GM21717 (cell line): ENCODE results near the gene LRRC74B.
"Not testable (repeated sequence)": the region's sequence is repeated elsewhere in the genome, so short reads cannot be mapped to it uniquely, and the experiment has no call there.

ENCODE experiments used
- ATAC-seq: cut with Tn5 transposase; IDR thresholded peaks from one replicate; pipeline ENCODE4 v1.9.1; 2021; ENCODE audit warnings: mild to moderate bottlenecking, moderate library complexity; ENCODE audit not compliant: unreplicated experiment

The LRRC74B gene

DNA sequence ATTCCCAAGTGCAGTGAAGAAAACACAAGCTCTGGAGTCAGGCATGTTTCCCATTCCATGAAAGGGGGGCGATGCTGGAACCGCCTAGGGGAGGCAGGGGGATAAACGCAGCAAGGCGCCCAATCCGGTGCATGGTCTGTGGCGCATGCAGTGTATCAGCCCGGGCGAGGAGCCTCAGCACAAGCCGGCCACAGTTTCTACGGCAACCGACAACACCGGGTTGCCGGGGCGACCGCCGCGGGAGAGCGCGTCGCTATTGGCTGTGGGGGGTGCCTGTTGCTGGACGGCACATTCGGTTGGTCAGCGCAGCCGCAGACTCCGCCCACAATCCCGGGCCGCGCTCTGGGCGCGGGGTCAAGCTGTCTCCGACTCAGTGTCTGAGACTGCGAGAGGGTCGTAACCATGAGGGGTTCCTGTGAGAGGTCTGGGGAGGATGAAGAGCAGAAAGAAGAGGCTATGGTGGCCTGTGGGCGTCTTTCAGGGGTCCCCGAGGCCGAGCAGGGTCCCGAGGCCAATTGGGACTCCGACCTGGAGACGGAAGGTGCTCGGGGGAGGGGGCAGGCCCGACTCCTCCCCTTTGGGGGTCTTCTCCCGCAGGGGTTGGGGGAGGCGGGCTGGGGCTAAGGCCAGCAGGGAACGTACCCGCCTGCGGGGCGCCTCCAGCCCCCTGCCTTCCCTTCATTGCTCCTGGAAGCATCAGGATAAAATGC lies at the start of gene LRRC74B:
LRRC74B (plus strand) TSS at position 362 of the 710 bp plus-strand sequence; CDS start at position 403, 41 bp downstream.
- no peak for ATAC-seq

DNA sequence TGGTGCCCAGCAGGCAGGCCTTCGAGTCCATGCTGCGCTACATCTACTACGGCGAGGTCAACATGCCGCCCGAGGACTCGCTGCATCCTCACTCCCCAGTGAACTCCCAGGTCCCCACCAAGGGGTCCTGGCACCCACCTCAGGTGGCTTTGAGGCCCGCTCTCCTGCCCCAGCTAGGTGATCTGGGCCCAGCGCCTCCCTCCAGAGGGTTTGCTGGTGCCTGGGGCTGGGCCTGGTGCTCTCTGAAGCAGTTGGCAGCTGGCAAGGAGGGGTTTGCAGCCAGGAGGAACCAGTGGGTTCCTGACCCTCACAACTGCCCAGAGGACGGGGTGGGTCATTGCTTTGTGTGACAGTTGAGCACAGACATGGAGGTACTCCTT lies 49.7 kb upstream of the LRRC74B start:
- ATAC-seq: no peak

- no peak for ATAC-seq
Measured at GRCh38 chr22:20996598-20997535, 48.9 kb upstream of the LRRC74B start.

- no peak for ATAC-seq
Measured at GRCh38 chr22:20997536-20998257, 48.0 kb upstream of the LRRC74B start.

GRCh38 chr22:20998411-20999336 lies 47.1 kb upstream of the LRRC74B start:
- no peak for ATAC-seq

DNA sequence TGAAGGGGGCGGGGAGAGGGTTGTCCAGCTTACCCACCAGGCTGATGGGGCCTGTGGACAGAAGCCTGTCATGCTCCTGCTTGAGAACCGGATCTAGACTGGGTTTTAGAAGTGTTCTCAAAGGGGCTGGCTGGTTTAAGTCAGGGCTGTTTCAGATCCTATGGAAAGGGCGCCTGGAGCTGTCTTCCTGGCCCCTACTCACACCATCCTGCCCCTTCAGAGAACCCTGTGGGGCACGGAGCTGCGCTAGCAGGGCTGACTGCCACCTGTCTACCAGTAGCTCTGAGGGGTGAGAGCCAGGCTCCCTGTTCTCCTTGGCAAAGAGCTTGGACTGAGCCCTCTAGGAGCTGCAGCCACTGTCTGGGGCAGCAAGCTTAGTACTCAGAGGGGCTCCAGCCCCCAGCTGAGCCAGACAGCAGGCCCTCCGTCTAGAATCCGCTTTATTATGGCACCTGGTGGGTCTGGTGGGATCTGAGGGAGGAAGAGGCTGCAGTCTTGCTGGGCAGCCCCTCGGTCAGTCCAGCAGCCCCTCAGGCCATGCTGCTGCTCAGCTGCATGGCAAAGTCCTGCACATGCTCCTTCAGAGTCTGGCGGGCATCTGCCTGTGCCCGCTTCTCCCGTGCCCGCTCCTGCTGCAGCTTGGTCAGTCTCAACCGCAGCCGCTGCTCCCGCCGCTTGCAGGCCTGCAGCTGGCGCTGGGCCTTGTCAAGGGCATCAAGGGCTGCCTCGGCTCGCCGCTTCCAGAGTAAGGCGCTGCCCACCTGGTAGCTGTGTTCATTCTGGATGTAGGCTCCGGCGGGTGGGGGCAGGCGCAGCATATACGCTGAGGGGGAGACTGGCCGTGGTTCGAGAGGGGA lies 46.2 kb upstream of the LRRC74B start:
- ATAC-seq: no peak

GRCh38 chr22:21000207-21000986 lies 45.3 kb upstream of the LRRC74B start:
- ATAC-seq: no peak

DNA sequence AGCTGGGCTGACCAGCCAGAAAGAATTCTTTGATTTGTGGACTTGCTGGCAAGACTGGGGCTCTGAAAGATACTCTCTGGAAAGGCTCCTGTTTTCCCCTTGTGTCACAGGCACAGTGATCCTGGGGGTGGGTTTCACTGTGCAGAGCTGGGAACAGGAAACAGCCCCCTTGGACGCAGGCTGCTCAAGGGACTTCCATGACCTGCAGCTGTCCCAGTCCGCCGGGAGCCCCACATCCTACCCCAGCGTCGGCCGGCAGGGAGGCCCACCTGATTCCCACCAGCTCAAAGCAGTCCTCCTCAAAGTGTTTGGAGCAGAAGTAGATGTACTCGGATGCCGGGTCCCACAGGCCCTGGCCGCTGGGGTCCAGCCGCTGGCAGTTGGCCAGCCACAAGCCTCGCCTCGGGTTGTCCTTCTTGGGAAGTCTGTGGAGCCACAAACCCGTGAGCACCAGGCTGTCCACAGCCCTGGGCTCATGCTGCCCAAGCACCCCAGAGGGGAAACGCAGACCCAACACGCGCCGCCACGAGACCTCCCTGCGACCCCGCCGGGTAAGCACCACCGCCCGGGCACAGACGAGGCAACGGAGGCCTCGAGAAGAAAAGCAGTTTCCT lies 44.7 kb upstream of the LRRC74B start:
- peak; percentile 20 for ATAC-seq

DNA sequence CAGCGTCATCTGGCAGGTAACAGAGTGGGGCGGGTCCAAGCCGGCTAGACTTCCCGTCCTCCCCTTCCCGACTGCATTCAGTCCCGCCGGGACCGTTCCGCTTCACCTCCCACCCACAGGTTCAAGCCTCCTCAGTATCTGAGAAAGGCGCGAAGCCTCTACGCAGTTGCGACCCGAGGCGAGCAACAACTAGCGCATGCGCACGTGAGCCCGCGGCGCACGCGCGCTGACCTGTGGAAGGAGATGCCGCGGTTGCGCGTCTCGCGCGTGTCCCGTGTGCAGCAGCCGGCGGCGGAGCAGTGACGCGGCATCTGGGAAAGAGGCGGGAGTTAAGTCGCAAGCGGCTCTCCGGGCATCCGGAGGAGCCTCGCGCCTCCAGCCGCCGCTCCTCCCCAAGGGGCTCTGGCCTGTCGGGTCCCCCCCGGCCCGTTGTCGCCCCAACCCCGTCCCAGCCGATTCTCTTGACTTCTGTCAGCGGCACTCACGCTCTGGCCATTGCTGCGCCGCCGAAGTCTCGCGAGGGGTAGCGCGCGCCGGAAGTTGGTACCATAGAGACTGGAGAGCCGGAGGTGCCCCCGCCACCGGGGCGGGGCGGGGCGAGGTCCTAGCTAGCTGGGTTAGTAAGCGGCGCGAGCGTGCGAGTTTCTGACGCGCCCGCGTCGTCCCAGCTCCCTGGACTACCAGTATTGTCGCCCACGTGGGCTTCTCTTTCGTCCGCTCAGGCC lies 44.0 kb upstream of the LRRC74B start, which contains the start of gene THAP7:
THAP7 (minus strand) TSS at position 518 of the 725 bp plus-strand sequence; CDS start at position 311, 207 bp downstream.
- ATAC-seq: peak; percentile 71

DNA sequence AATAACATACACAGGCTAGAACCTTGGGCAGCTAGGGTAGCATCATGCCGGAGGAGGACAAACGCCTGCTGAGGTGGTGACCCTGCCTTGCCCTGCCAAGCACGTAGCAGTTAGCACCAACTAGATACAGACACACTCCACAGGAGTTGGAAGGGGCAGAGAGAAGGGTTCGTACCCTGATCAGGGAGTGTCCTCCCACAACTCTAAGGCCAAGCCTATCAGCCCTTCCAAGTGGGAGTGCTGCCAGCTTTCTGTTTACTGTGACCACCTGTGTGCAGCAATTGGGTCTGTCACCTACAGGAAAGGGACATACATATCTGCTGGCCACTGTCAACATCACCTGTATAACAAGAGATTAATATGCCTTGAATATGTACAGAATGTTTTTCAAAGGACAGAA lies 42.0 kb upstream of the LRRC74B start:
- no peak for ATAC-seq

DNA sequence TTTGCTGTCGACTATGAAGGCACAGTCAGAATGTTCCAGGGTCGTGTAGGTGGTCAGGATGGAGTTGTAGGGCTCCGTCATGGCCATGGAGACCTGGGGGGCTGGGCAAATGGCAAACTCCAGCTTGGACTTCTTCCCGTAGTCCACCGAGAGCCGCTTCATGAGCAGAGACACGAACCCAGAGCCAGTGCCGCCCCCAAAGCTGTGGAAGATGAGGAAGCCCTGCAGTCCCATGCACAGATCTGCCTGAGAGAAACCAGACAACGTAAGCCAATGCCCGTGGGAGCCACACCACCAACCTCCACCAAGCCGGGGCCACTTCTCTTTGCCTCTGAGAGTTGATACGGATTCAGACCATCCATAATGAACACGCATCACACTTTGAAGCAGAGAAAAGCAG lies 36.5 kb upstream of the LRRC74B start:
- ATAC-seq: not testable (repeated sequence)

DNA sequence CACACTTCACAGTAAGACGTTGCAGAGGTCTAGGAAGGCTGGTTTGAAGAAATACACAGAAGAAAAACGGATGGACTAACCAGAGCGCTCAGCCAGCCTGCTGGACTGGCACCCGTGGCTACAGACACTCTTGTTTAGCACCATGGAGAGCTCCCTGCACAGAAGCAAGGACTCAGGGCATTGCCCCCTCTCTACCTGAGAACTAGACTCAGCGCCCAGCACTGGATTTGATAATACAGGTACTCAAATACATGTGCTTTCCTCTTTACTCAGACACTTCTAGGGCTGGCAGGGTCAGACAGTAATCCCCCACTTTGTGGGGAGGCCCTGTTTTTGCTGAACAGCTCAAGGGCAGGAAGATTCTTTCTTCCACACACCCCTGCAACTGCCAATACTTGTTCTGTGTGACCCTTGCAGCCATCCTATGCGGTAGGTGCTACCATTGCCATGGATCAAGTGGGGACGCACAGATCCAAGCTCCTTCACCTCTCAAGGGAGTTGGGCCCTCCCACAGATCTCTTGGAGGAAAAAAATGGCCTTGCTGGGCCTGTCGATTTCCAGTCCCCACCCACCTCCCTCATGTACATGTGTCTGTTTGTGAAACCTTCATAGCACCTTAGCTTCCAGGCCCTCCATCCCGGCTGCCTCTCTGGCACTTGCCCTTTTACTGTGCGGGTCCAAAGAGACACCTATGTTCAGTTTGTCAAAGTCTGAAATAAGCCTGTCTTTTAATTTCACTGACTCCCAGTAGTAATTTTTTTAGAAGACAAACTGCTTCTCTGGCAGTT lies 35.9 kb upstream of the LRRC74B start:
- no peak for ATAC-seq

GRCh38 chr22:21010426-21011113 lies 35.2 kb upstream of the LRRC74B start:
- no peak for ATAC-seq

DNA sequence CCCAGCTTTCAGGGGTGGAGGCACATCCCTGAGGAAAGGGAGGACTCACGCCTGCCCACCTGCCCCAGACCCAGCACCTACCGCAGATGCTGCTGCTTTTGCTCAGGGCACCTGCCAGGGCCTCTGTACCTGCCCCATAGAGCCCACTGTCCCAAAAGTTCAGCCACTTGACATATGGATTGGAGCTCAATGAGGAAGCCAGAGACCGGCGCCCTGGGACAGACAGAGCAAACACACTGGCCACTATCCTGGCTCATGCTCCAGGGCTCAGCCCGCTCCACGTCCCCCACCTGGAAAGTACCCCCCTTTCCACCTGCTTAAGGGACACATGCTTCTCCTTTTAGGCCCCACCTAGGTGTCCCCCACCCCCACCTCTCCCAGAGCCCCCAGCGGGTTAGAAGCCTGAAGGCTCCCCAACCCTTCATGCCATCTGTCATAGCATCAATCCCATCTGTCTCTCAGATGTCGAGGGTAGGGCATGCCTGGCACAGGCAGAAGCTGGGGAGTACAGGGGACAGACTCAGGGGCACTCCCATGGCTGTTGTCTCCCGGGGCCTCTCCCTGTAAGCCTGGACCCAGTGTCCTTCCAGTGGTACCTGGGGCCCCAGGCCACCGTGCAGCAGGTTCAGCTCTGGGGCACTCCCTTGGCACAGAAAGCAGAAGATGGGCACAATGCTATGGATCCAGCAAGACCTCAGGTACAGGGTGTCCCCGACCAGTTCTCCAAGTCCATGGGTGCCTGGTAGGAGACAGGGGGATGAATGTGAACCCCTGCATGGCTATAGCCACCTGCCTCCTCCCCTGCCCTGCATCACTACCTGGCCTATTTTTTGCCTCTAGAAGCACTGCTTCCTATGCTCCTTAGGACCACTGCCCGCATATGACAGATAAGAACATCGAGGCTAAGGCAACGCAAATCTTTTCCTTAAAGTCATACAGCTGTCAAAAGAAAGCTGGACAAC lies 33.0 kb upstream of the LRRC74B start:
- ATAC-seq: no peak

DNA sequence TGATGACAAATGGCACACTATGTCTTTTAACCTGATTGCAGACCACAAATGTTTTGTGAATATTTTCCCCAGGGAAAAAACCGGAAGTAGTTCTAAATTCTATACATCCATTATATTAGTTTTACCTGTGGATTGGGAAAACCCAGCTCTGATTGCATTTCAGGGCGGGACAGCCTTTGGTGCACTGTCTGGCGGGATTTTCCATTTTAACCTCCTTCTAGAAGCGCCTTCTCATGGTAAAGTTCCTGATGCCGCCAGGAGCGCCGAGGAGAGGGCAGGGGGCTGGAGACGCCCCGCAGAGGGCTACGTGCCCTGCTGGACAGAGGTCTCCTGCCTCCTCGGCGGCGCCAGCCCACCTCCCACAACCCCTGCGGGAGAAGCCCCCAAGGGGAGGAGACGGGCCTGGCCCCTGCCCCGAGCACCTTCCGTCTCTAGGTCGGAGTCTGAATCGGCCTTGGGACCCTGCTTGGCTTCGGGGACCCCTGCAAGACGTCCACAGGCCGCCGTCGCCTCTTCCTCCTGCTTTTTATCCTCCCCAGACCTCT lies 32.0 kb upstream of the LRRC74B start:
- no peak for ATAC-seq
